NCI-H1092 treated with DMSO at 0.1 percent for 48 hours (cell line): ENCODE measurements around the gene SRRT.
"Not testable (repeated sequence)": the region's sequence is repeated elsewhere in the genome, so short reads cannot be mapped to it uniquely, and the experiment has no call there.

Experiments used
- DNase-seq: peaks from one replicate; lab custom pipeline; 2025; lab: John Stamatoyannopoulos, UW

The SRRT gene

GRCh38 chr7:100874577-100875355 is at the start of gene SRRT:
Gene SRRT, plus strand, starts transcription at chr7:100875103. Its CDS starts 488 bp downstream, at chr7:100875591.
- peak; percentile 99 for DNase-seq

DNA sequence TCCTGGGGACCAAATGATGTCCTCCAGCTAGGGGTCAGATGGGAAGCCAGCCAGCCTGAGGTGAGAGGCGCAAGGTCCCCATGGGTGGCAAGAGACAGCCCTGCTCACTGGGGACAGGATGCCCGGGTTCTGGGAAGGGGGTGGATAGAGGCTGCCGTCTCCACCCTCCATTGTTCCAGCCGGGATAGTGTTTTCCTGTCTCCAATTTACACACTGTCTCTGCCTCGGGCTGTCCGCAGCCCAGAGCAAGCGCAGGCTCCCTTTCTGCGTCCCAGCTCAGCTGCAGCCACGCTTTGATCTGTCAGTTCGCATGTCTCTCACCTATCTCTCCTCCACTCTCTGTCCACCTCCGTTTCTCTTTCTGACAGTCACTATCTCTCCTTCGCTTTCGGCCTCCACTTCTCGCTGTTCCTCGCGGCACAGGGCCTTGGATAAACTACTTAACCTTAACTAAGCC is 49.7 kb upstream of the SRRT start:
- no peak for DNase-seq

DNA sequence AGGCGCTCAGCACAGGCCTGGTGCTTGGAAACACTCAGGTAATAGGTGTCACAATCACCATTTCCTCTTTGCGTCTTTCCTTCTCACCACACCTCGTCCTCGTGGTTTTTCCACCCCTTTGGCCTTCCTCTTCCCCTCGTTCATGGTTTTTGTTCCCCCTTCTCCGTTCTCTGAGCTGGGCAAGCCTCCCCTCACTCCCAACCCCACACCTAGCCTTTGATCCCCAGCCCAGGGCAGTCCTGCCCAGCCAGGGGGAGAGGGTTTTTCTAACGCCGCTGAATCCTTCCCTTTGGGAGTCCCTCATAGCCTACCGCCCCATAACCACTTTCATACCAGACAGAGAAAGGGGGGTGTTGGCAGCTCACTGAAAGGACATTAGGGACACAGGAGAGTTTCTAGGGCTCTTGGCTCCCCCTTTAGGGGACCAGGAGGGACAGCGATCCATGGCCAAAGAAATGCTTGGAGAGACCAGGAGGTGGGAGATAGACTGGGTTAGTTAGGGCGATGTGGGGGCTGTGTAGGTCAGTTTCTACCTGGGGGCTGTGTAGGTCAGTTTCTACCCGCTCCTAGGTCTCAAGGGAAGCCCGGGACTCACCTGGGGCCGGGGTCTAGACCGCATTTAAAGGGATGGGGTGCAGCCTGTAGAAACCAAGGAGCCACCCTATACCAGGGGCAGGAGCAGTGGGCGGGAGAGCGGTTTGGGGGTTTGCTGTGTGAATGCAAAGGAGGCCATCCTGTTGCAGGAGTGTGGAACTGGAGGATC is 49.0 kb upstream of the SRRT start:
- DNase-seq = no peak

- no peak for DNase-seq
Measured at GRCh38 chr7:100826514-100827329, 48.2 kb upstream of the SRRT start.

DNA sequence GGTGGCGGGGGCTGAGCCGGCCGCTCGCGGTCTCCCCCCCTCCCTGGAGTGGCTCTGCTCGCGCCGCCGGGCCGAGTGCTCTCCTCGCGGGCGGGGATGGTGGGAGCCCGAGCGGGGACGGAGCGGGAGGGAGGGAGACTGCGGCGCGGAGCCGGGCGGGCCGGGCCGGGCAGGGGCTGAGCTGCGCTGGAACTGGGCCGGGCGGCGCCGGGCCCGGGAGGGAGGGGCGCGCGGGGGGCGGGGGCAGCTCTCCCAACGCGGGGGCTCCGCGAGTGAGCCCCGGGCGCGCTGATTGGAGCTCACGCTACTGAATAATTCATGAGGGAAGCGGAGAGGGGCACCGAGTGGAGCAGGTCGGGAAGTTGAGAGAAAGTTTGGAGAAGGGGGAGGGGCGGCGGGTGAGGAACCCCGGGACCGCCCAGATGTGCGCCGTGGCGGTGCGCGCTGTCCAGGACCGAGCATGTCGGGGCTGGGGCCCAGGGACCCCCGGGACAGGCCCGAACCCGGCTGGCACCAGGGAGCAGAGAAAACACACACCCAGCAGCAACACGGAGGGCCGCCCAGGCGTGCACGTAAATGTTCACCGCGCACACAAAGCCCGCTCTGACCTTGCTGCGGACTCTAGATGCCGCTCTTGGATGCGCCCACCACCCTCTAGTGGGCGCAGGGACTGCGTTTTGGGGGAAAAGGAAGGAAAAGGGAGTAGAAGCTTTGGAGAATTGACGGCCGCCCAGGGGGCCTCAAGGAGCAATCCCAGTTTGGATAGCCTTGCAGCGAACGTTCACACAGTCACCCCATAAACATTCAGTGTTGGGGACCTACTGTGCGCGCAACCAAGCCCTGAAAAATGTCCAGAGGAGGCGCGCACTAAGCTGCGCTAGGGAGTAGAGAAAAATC is 47.3 kb upstream of the SRRT start, which contains the start of gene EPHB4:
TSS of gene EPHB4 (minus strand) at position 194 of the 897 bp plus-strand sequence. CDS start 493 bp downstream, outside the sequence.
- no peak for DNase-seq

DNA sequence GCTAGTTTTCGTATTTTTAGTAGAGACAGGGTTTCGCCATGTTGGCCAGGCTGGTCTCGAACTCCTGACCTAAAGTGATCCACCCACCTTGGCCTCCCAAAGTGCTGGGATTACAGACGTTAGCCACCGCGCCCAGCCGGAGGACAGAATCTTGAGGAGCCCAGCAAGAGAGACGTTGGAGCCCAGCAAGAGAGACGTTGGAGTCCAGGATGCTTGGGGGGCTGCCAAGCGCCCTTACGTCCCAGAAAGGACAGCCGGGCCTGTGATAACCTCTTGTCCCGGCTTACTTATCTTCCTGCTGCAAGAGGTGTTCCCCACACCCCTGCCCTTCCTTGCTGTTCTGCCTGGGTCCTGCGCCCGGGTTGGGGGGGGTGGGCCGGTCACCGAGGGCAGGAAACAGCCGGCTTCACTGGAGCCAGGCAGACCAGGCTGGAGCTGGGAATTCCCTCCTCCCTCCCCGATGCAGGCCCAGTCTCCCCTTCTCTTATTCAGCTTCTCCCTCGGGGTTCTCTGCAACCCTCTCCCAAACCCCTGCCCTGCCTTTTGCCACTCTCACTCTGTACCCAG is 45.7 kb upstream of the SRRT start:
- DNase-seq = no peak

DNA sequence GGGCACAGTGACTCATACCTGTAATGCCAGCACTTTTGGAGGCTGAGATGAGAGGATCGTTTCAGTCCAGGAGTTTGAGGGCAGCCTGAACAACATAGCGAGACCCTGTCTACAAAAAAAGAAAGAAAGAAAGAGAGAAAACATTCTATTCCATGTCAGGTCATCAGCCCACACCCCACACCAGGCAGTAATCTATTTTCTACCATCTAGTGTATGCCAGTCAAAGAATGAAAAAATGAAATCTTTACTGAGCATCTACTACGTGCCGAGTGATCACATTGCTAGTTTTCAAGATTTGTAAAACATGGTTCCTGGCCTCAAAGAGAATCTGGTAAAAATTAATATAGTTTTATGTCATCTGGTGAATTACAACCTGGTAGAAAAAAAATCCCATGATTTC is 44.5 kb upstream of the SRRT start:
- no peak for DNase-seq

- DNase-seq = no peak
Measured at GRCh38 chr7:100832281-100832633, 42.6 kb upstream of the SRRT start.

GRCh38 chr7:100835903-100836811 is 38.7 kb upstream of the SRRT start:
- DNase-seq = no peak

GRCh38 chr7:100836812-100837098 is 38.1 kb upstream of the SRRT start:
- no peak for DNase-seq

GRCh38 chr7:100837099-100837836 is 37.6 kb upstream of the SRRT start:
- DNase-seq = peak; percentile 69

DNA sequence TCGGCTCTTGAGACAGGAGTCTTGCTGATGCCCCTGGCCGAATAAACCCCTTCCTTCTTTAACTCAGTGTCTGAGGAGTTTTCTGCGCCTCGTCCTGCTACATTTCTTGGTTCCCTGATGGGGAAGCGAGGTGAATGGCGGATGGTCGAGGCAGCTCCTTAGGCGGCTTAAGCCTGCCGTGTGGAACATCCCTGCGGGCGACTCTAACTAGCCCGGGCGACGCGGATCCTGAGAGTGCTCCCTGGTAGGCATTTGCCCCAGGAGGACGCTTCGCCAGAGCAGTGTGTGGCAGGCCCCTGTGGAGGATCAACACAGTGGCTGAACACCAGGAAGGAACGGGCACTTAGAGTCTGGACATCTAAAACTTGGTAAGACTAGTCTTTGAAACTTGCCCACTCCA is 35.5 kb upstream of the SRRT start:
- no peak for DNase-seq

DNA sequence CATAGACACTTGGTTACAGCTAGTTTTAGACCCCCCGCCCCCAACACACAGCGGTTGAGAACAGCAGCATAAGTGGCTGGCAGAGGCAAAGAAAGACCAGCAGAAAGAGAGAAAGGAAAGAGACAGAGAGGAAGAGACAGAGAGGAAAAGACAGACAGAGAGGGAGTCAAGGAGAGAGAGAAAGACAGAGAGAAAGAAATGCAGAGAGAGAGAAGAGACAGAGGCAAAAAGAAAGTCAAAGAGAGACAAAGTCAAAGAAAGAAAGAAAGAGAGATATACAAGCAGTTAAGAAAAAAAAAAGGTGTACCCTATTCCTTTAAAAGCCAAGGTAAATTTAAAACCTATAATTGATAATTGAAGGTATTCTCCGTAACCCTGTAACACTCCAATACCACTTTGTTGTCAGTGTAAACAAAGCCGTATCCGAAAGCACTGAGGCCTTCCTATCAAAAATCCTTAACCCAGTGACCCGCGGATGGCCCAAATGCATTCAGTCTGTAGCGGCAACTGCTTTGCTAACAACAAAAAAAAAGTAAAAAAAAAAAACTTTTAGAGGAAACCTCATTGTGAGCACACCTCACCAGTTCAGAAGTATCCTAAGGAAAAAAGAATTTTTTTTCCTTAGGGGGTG is 34.3 kb upstream of the SRRT start:
- DNase-seq = no peak

GRCh38 chr7:100847360-100847759 is 27.5 kb upstream of the SRRT start:
- DNase-seq = no peak

GRCh38 chr7:100852048-100852872 is 22.6 kb upstream of the SRRT start, which contains the start of gene SLC12A9:
Gene SLC12A9, plus strand, starts transcription at chr7:100852713. Its CDS starts 1,485 bp downstream, at chr7:100854198.
- DNase-seq = peak; percentile 92

DNA sequence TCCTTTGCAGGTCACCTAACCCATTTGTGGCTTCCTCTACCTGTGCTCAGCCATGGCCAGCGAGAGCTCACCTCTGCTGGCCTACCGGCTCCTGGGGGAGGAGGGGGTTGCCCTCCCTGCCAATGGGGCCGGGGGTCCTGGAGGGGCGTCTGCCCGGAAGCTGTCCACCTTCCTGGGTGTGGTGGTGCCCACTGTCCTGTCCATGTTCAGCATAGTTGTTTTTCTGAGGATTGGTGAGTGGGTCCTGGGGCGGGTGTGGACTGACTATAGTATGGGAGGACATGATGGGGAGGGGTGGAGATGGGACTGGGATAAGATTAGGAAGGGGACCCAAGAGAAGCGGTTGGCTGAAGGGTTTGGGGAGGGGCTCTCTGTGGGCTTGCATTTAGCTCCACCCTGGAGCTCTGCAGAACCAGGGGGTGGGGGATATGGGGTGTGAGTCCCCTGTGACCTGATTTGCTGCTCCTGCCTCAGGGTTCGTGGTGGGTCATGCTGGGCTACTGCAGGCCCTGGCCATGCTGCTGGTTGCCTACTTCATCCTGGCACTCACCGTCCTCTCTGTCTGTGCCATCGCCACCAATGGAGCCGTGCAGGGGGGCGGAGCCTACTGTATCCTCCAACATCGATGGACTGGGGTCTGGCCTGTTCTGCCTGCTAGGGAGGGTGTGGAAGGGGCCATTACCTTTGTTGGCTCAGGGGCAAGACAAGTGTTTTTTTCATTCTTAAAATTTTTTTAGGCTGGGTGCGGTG is 20.6 kb upstream of the SRRT start:
- DNase-seq = no peak

DNA sequence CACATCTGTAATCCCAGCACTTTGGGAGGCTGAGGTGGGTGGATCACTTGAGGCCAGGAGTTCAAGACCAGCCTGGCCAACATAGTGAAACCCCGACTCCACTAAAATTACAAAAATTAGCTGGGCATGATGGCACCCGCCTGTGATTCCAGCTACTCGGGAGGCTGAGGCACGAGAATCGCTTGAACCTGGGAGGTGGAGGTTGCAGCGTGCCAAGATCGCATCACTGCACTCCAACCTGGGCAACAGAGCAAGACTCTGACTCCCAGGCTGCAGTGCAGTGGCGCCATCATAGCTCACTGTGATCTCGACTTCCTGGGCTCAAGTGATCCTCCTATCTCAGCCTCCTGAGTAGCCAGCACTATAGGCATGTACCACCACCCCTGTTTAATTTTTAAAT is 20.0 kb upstream of the SRRT start:
- not testable (repeated sequence) for DNase-seq
